Uterus (tissue), 2 donors: ENCODE results near the gene LANCL3.

Experiments
- CTCF ChIP-seq, 4 experiments: fragments of 200-600 bp in 2 of 4; fragments of 450-650 bp in 2 of 4; sonication (generic) in 2 of 4; IDR thresholded peaks; one replicate each; pipeline ENCODE4 v1.5.1; 2016 to 2019; ENCODE audit warnings: antibody characterized with exemption in 4 of 4, mild to moderate bottlenecking in 2 of 4, moderate library complexity in 1 of 4
- POLR2A ChIP-seq, 2 donors: fragments of 450-650 bp; IDR thresholded peaks; one replicate each; pipeline ENCODE4 v1.6.1; 2016; ENCODE audit warnings: antibody characterized with exemption in 2 of 2, mild to moderate bottlenecking in 1 of 2, moderate library complexity in 1 of 2

- TF ChIP-seq CTCF (IDR thresholded peaks at IDR 0.05) (no peak), POLR2A (IDR thresholded peaks at IDR 0.05) (no peak)
These were observed 28.1 kb upstream of the LANCL3 start for GRCh38 chrX:37543324-37543723.
